ENCODE data around the gene NNT. TPM values are rescaled to one million over a fixed set of nuclear protein-coding genes. Genes with fewer than 3 reads are reported as not detected.
A peak's percentile ranks its signal among the peaks of the same experiment; 100 is the strongest.
"Not testable (repeated sequence)": the region's sequence is repeated elsewhere in the genome, so short reads cannot be mapped to it uniquely, and the experiment has no call there.

Gene NNT
- total RNA-seq, 1 donor from 2014 or later: 56.3 TPM

DNA sequence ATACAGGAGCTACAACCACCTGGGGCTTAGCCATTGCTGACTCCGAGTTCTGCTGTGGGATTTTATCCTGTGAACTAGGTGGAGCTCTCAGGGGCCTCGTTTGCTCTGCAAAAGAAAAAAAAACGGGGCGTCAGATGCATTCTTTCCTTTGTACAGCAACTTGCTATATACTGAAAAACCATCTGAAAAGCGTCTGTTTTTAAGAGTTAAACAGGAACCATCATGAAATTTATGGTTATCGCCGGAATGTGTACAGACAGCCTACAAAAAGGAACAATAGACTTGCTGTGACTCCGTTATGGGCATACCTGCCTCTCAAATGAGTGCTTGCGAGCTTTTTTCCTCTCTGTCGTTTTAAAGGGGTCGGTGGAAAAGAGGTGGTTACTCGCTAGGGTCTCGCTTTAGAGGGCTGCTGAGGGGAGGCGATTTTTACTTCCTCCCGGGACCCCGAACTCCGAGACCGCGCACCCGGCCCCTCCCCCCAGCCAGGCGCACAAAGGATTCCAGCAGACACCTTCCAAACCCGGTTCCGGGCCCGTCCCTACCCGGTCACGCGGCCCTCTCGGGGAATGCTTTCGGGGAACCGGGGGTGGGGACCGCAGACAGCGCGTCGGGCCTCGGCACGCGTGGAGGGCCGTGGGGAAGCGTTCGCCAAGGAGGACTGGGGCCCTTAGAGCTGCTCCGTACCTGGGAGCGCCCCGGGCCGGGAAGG, 46.9 kb upstream of the NNT start:
- Mint-ChIP-seq H3K27me3 (ENCODE audit: insufficient read depth, low read depth) (peaks cover 2% of the 10 kb centered on the region), H3K36me3 (peaks cover 8% of the 10 kb centered on the region), H3K9me3 (peaks cover 1% of the 10 kb centered on the region), H3K4me1 (peaks cover 4% of the 10 kb centered on the region), H3K4me3 (peak overlapping the region; percentile 96), H3K27ac (peak overlapping the region; percentile 98)
- Histone ChIP-seq H3K79me2 (ENCODE audit: low read depth) (peaks cover 54% of the 10 kb centered on the region), H3K4me2 (peak overlapping the region; percentile 95), H3K27ac (peak overlapping the region; percentile 97), H3K4me3 (peak overlapping the region; percentile 77), H4K20me1 (ENCODE audit: low read depth) (peaks cover 46% of the 10 kb centered on the region), H3K9me3 (ENCODE audit: low read depth) (no peaks in the 10 kb centered on the region), H3K36me3 (peaks cover 23% of the 10 kb centered on the region), H3K9ac (peak overlapping the region; percentile 99), H2AFZ (replicated peaks) (peak overlapping the region; percentile 61), H3F3A (ENCODE audit: low read depth) (peaks cover 24% of the 10 kb centered on the region), H3K4me1 (peaks cover 44% of the 10 kb centered on the region), H3K27me3 (peaks cover 12% of the 10 kb centered on the region)
- TF ChIP-seq EZH2phosphoT487 (IDR thresholded peaks at IDR 0.05) (no peak), EZH2 (IDR thresholded peaks at IDR 0.05) (peak; percentile 8)
- peak; percentile 66 for DNase-seq (ENCODE audit: low spot score)

DNA sequence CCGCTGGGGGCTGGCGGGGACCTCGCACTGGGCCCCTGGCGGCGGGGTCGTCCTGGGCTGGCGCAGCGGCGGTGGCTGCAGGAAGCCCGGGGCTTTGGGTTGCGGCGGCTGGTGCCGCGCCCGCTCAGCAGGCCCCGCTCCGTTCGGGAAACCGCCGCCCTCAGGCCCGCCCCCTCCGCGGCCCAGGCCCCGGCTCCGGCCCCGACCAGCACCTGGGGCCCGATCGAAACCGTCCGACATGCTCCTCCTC, 46.4 kb upstream of the NNT start:
- peak overlapping the region; percentile 88 for H2AFZ ChIP-seq (replicated peaks)

DNA sequence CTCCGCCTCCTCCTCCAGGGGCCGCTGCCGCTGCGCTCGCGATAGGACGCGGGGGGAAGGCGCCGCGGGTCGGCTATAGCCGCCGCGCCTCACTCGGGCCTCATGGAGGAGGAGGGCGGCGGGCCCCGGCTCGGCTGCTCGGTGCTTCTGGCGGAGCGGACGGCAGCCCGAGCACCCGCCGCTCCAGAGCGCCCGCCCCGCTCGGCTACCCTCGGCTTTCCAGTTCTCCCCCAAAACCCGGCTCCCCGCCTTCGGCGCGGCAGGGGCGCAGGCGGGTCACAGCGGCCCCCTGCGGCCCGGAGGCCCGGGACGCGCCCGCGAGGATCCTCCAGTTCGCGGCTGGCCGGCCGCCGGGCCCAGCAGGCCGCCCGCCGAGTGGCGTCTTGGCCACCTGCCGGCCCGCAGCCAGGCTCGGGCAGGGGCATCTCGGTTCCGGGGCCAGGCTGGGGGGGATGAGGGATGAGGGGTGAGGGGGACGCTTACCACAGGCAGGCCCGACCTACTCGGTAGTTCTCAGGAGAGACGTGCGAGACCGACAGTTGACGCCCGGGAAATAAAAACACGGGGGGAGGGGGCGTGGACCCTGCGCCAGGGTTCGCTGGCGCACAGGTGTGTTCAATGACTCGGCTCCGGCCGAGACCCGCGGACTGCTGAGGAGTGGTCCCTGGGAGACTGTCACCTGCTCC, 46.0 kb upstream of the NNT start, which contains the start of gene PAIP1:
Gene PAIP1, minus strand, starts transcription at position 221 of the 686 bp plus-strand sequence. CDS start 231 bp downstream, outside the sequence.
- H3F3A ChIP-seq (ENCODE audit: low read depth): peaks cover 24% of the 10 kb centered on the region
- peaks cover 45% of the 10 kb centered on the region for H3K79me2 ChIP-seq (ENCODE audit: low read depth)
- Mint-ChIP-seq H3K4me1 (peaks cover 4% of the 10 kb centered on the region), H3K27ac (peak within 1 kb of the TSS; percentile 98), H3K27me3 (ENCODE audit: insufficient read depth, low read depth) (peaks cover 2% of the 10 kb centered on the region), H3K36me3 (peaks cover 5% of the 10 kb centered on the region), H3K9me3 (no peaks in the 10 kb centered on the region), H3K4me3 (peak within 1 kb of the TSS; percentile 96)
- H3K27me3 ChIP-seq: peaks cover 12% of the 10 kb centered on the region
- H3K27ac ChIP-seq: peak within 1 kb of the TSS; percentile 97
- peaks cover 34% of the 10 kb centered on the region for H3K4me1 ChIP-seq
- H4K20me1 ChIP-seq (ENCODE audit: low read depth): peaks cover 37% of the 10 kb centered on the region
- TF ChIP-seq, protein P1, sequence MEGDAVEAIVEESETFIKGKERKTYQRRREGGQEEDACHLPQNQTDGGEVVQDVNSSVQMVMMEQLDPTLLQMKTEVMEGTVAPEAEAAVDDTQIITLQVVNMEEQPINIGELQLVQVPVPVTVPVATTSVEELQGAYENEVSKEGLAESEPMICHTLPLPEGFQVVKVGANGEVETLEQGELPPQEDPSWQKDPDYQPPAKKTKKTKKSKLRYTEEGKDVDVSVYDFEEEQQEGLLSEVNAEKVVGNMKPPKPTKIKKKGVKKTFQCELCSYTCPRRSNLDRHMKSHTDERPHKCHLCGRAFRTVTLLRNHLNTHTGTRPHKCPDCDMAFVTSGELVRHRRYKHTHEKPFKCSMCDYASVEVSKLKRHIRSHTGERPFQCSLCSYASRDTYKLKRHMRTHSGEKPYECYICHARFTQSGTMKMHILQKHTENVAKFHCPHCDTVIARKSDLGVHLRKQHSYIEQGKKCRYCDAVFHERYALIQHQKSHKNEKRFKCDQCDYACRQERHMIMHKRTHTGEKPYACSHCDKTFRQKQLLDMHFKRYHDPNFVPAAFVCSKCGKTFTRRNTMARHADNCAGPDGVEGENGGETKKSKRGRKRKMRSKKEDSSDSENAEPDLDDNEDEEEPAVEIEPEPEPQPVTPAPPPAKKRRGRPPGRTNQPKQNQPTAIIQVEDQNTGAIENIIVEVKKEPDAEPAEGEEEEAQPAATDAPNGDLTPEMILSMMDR (IDR thresholded peaks at IDR 0.05): peak; percentile 60
- TF ChIP-seq EZH2phosphoT487 (IDR thresholded peaks at IDR 0.05) (no peak), EZH2 (IDR thresholded peaks at IDR 0.05) (peak; percentile 28)
- peak within 1 kb of the TSS; percentile 99 for H3K9ac ChIP-seq
- H3K36me3 ChIP-seq: peaks cover 14% of the 10 kb centered on the region
- peak within 1 kb of the TSS; percentile 95 for H3K4me2 ChIP-seq
- H2AFZ ChIP-seq (replicated peaks): peak within 1 kb of the TSS; percentile 88
- H3K4me3 ChIP-seq: peak within 1 kb of the TSS; percentile 77
- peak; percentile 93 for DNase-seq (ENCODE audit: low spot score)
- H3K9me3 ChIP-seq (ENCODE audit: low read depth): no peaks in the 10 kb centered on the region

More for the DNA sequence above, 46.4 kb upstream of the NNT start:
- H3K27ac ChIP-seq: peak overlapping the region; percentile 97
- peaks cover 24% of the 10 kb centered on the region for H3F3A ChIP-seq (ENCODE audit: low read depth)
- peak overlapping the region; percentile 70 for H3K4me3 Mint-ChIP-seq
- not testable (repeated sequence) for H3K4me1 Mint-ChIP-seq; H3K27me3 Mint-ChIP-seq (ENCODE audit: insufficient read depth, low read depth); H3K9me3 ChIP-seq (ENCODE audit: low read depth); H3K9me3 Mint-ChIP-seq; DNase-seq (ENCODE audit: low spot score); H3K36me3 Mint-ChIP-seq; H3K27ac Mint-ChIP-seq
- H3K79me2 ChIP-seq (ENCODE audit: low read depth): peaks cover 49% of the 10 kb centered on the region
- peaks cover 18% of the 10 kb centered on the region for H3K36me3 ChIP-seq
- peaks cover 39% of the 10 kb centered on the region for H3K4me1 ChIP-seq
- peak overlapping the region; percentile 95 for H3K4me2 ChIP-seq
- H4K20me1 ChIP-seq (ENCODE audit: low read depth): peaks cover 41% of the 10 kb centered on the region
- H3K27me3 ChIP-seq: peaks cover 12% of the 10 kb centered on the region
- H3K4me3 ChIP-seq: peak overlapping the region; percentile 77
- H3K9ac ChIP-seq: peak overlapping the region; percentile 99

DNA sequence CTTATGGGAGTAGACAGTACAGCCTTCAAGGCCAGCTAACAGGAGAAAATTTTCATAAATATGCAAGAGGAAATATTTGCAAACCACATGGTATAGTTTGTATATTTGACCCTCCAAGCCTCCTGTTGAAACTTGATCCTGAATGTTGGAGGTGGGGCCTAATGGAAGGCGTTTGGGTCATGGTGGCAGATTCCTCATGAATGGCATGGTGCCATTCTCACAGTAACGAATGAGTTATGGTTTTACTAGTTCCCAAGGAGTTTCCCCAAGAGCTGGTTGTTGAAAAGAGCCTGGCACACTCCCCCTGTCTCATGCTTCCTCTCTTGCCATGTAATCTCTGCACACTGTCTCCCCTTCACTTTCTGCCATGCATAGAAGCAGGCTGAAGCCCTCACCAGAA, 42.9 kb upstream of the NNT start:
- Histone ChIP-seq H3K27ac (no peak overlapping the region), H3K4me2 (no peak overlapping the region), H4K20me1 (ENCODE audit: low read depth) (peaks cover 5% of the 10 kb centered on the region), H3K9ac (no peak overlapping the region), H2AFZ (replicated peaks) (no peak overlapping the region), H3K27me3 (peaks cover 12% of the 10 kb centered on the region), H3K9me3 (ENCODE audit: low read depth) (no peaks in the 10 kb centered on the region), H3K79me2 (ENCODE audit: low read depth) (peaks cover 13% of the 10 kb centered on the region), H3K4me1 (peaks cover 5% of the 10 kb centered on the region), H3K4me3 (no peak overlapping the region), H3F3A (ENCODE audit: low read depth) (peaks cover 8% of the 10 kb centered on the region), H3K36me3 (peaks cover 5% of the 10 kb centered on the region)
- H3K9me3 Mint-ChIP-seq: no peaks in the 10 kb centered on the region
- H3K27me3 Mint-ChIP-seq (ENCODE audit: insufficient read depth, low read depth): peaks cover 2% of the 10 kb centered on the region
- H3K27ac Mint-ChIP-seq: no peak overlapping the region
- peaks cover 4% of the 10 kb centered on the region for H3K4me1 Mint-ChIP-seq
- peaks cover 3% of the 10 kb centered on the region for H3K36me3 Mint-ChIP-seq
- TF ChIP-seq EZH2phosphoT487 (IDR thresholded peaks at IDR 0.05) (no peak), EZH2 (IDR thresholded peaks at IDR 0.05) (no peak)
- TF ChIP-seq, protein P1 (IDR thresholded peaks at IDR 0.05): no peak
- H3K4me3 Mint-ChIP-seq: no peak overlapping the region
- DNase-seq (ENCODE audit: low spot score): no peak

Data from neural progenitor cell (in vitro differentiated cells).